K562 (cell line): ENCODE measurements around the gene TFCP2L1. TPM values are rescaled to one million over a fixed set of nuclear protein-coding genes. Genes with fewer than 3 reads are reported as not detected.

Experiments used
- BMI1 ChIP-seq: fragments of 150-350 bp; IDR thresholded peaks from 2 replicates; pipeline ENCODE4 v1.6.1; 2014; ENCODE audit warnings: low read length
- CHD7 ChIP-seq: fragments of 200-600 bp; sonication (generic); IDR thresholded peaks from one replicate; pipeline ENCODE4 v1.6.1; 2012; ENCODE audit warnings: mild to moderate bottlenecking, low read depth, low read length, inconsistent platforms
- MNT ChIP-seq, 2 experiments: fragments of 450-650 bp; conservative IDR thresholded peaks; 2 replicates each; pipeline ENCODE4 v1.6.1; 2017; ENCODE audit warnings: mild to moderate bottlenecking in 2 of 2, moderate library complexity in 2 of 2
- PHF21A ChIP-seq: fragments of 450-650 bp; IDR thresholded peaks from 2 replicates; pipeline ENCODE4 v1.6.1; 2017; ENCODE audit warnings: low read depth, borderline replicate concordance
- POLR2A ChIP-seq: fragments of 450-650 bp; conservative IDR thresholded peaks from 2 replicates; pipeline ENCODE4 v1.6.1; 2016
- RBM15 ChIP-seq: fragments of 200-400 bp; formaldehyde crosslinking; IDR thresholded peaks from 2 replicates; pipeline ENCODE4 v1.6.1; 2018; ENCODE audit warnings: mild to moderate bottlenecking, low read length, moderate library complexity; ENCODE audit not compliant: insufficient read depth
- SP2 ChIP-seq: IDR thresholded peaks from 2 replicates; pipeline ENCODE4 v1.6.1; 2011; ENCODE audit warnings: mild to moderate bottlenecking, low read depth, low read length, moderate library complexity; ENCODE audit not compliant: poor library complexity, severe bottlenecking; ENCODE audit errors: extremely low read depth
- SRF ChIP-seq, 2 experiments: fragments of 250-450, 450-650 bp in 1 of 2; sonication (Bioruptor Pico) in 1 of 2; sonication (generic) in 1 of 2; formaldehyde crosslinking; IDR thresholded peaks; 2 replicates each; pipeline versions ENCODE4 v1.5.0 to v1.5.1; 2020 to 2022; ENCODE audit warnings: mild to moderate bottlenecking in 1 of 2, missing genetic modification reagents in 1 of 2
- TCF3 ChIP-seq: sonication (generic); formaldehyde crosslinking; IDR thresholded peaks from 2 replicates; pipeline ENCODE4 v1.4.0; 2020; ENCODE audit warnings: mild to moderate bottlenecking, missing genetic modification reagents
- UBTF ChIP-seq, 2 experiments: IDR thresholded peaks; 2 replicates each; pipeline ENCODE4 v1.6.1; 2012; ENCODE audit warnings: improper control_type of control experiment in 2 of 2, low read depth in 2 of 2, low read length in 2 of 2, borderline replicate concordance in 1 of 2
- ZNF408 ChIP-seq: fragments of 250-450 bp; sonication (Bioruptor Pico); IDR thresholded peaks from 2 replicates; pipeline ENCODE4 v1.4.0; 2020; ENCODE audit warnings: low read depth, mild to moderate bottlenecking, moderate library complexity
- ZNF445 ChIP-seq: fragments of 250-450 bp; sonication (Bioruptor Pico); IDR thresholded peaks from 2 replicates; pipeline ENCODE4 v1.4.0; 2020; ENCODE audit warnings: low read depth, mild to moderate bottlenecking, moderate library complexity
- ZNF717 ChIP-seq: fragments of 250-450 bp; sonication (Bioruptor Pico); IDR thresholded peaks from 2 replicates; pipeline ENCODE4 v1.5.0; 2021
- polyA plus RNA-seq, 8 experiments: library from polyadenylated mRNA; depleted of rRNA in 4 of 8; stranded (reverse) in 5 of 8; unstranded in 3 of 8; fragments of >200 nt; fragmentation: Nextera tagmentation in 2 of 8; fragmentation: Illumina TruSeq in 1 of 8; extraction: Ambion mirVana in 2 of 8; extraction: Trizol in 1 of 8; gene quantifications; 2 replicates each; pipeline versions ENCODE4 v1.2.1 to v1.2.3, GENCODE V29; 2011 to 2014; ENCODE audit warnings: inconsistent platforms in 1 of 8, missing spikeins in 1 of 8
- total RNA-seq, 7 experiments: library from RNA; depleted of rRNA in 6 of 7; stranded (reverse); fragments of >200 nt in 6 of 7; fragmentation: Illumina TruSeq in 2 of 7; extraction: Trizol in 2 of 7; gene quantifications; 2 replicates each; pipeline versions ENCODE4 v1.2.1 to v1.2.3, GENCODE V29; 2011 to 2021; ENCODE audit warnings: low replicate concordance in 1 of 7

TFCP2L1 gene
- total and polyA plus RNA-seq, 9 of the 15 experiments (the other 6 are each of a cell fraction or from before 2014, with no cell fraction given): 0.08 to 1.00 (median 0.42) TPM

GRCh38 chr2:121245913-121246312 lies 39.1 kb downstream of the TFCP2L1 start (continued):
- no peak for TF ChIP-seq BMI1
- TF ChIP-seq ZNF717 (CRISPR knock-in tag): no peak
- no peak for TF ChIP-seq RBM15
- TF ChIP-seq SRF (CRISPR knock-in tag; IDR thresholded peaks at IDR 0.05): no peak
- no peak for TF ChIP-seq UBTF (IDR thresholded peaks at IDR 0.05; ENCODE audit: borderline replicate concordance in 1 of 2, low read depth in 2 of 2, low read length in 2 of 2)
- TF ChIP-seq ZNF445: no peak
- TF ChIP-seq MNT (conservative IDR thresholded peaks at IDR 0.05): no peak
- TF ChIP-seq PHF21A: no peak
- TF ChIP-seq CHD7: no peak
- no peak for TF ChIP-seq TCF3 (CRISPR knock-in tag)
- TF ChIP-seq SP2: no peak
- no peak for TF ChIP-seq POLR2A
- TF ChIP-seq ZNF408 (CRISPR knock-in tag): no peak
